Activated B cell treated with CpG ODN at 0.5 μM for 24 hours (primary cell): Measurements from ENCODE around the gene POLN. TPM values are rescaled to one million over a fixed set of nuclear protein-coding genes. Genes with fewer than 3 reads are reported as not detected.

ENCODE experiments used
- ATAC-seq: fragments of 200-7000 bp; cut with Tn5 transposase; one replicate; pipeline ENCODE4 v1.10.0; 2021; ENCODE audit warnings: low read depth, mild to moderate bottlenecking, moderate library complexity
- CTCF ChIA-PET: fragments of 350-600 bp; sonication (Branson Sonifier 250); formaldehyde crosslinking; loops from one replicate; lab custom pipeline; 2021; ENCODE audit warnings: antibody characterized with exemption; lab: Charles Lee
- POLR2A ChIA-PET: fragments of 350-600 bp; sonication (Branson Sonifier 250); formaldehyde crosslinking; loops from one replicate; lab custom pipeline; 2021; ENCODE audit warnings: antibody characterized with exemption; lab: Charles Lee
- DNase-seq: peaks from one replicate; pipeline ENCODE4 v3.0.0; 2022
- H3K27ac Mint-ChIP-seq: one replicate; pipeline ENCODE4 v1.8.0; 2020; ENCODE audit warnings: mixed read lengths
- H3K27me3 Mint-ChIP-seq: one replicate; pipeline ENCODE4 v1.8.0; 2021; ENCODE audit warnings: mixed read lengths
- H3K36me3 Mint-ChIP-seq: one replicate; pipeline ENCODE4 v1.8.0; 2021; ENCODE audit warnings: low read depth, mixed read lengths
- H3K4me1 Mint-ChIP-seq: one replicate; pipeline ENCODE4 v1.8.0; 2021; ENCODE audit warnings: mixed read lengths
- H3K4me3 Mint-ChIP-seq: one replicate; pipeline ENCODE4 v1.8.0; 2020; ENCODE audit warnings: mild to moderate bottlenecking, mixed read lengths
- H3K9me3 Mint-ChIP-seq: one replicate; pipeline ENCODE4 v1.8.0; 2020; ENCODE audit warnings: mixed read lengths
- intact Hi-C: fragments of 100-400 bp; cut with micrococcal nuclease; formaldehyde crosslinking; loops from one replicate; pipeline ENCODE4 v1.15.1; 2024
- total RNA-seq: library from RNA; stranded (reverse); gene quantifications from 2 replicates; pipeline ENCODE4 v1.2.3, GENCODE V29; 2022
- TF ChIP-seq, protein P1 (sequence below): fragments of 200-600 bp; IDR thresholded peaks from one replicate; pipeline ENCODE4 v1.8.0; 2022; ENCODE audit warnings: antibody characterized with exemption, mild to moderate bottlenecking

POLN gene
- total RNA-seq, 1 donor from 2014 or later: 1.4 TPM

DNA sequence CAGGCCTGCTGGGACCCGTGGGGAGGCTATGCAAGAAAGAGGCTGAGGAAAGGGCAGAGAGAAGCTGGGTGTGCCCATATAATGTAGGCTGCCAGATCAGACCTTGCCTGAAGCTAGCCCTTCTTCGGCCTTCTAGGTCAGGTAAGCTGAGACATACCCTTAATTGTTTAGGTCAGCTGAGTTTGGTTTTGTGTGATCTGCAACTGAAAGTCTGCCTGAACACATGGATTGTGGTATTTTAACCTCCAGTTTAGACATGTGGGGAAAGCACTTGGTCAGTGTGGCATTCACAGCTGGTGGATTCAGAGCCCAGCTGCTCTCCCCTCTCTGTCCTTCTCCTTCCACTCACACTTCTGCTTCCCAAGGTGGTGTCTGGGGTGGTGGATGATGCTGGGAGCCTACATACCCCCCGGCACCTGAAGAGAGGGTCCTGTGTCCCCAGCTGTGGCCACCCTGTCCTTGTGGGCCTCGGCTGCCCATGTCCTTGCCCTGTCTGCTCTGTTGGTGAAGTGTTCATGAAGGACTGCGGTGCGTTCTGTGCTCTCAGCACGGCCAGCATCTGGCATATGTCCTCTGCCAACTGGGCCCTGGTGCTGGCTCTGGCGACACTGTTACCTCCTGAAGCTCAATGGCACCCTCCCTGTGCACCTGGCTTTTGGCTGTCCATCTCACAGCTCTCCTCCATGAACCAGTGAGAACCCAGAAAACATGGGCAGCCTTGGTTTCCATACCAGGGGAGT is 100.7 kb downstream of the POLN start:
- Mint-ChIP-seq H3K27ac (no peak overlapping the region), H3K4me3 (no peak overlapping the region), H3K36me3 (no peaks in the 10 kb centered on the region), H3K4me1 (no peaks in the 10 kb centered on the region), H3K9me3 (no peaks in the 10 kb centered on the region), H3K27me3 (peaks cover 9% of the 10 kb centered on the region)
- ChIA-PET POLR2A (no interaction called here), CTCF (no interaction called here)
- ATAC-seq (no peak), DNase-seq (no peak)
- intact Hi-C loops: no loop called here
- TF ChIP-seq, protein P1, sequence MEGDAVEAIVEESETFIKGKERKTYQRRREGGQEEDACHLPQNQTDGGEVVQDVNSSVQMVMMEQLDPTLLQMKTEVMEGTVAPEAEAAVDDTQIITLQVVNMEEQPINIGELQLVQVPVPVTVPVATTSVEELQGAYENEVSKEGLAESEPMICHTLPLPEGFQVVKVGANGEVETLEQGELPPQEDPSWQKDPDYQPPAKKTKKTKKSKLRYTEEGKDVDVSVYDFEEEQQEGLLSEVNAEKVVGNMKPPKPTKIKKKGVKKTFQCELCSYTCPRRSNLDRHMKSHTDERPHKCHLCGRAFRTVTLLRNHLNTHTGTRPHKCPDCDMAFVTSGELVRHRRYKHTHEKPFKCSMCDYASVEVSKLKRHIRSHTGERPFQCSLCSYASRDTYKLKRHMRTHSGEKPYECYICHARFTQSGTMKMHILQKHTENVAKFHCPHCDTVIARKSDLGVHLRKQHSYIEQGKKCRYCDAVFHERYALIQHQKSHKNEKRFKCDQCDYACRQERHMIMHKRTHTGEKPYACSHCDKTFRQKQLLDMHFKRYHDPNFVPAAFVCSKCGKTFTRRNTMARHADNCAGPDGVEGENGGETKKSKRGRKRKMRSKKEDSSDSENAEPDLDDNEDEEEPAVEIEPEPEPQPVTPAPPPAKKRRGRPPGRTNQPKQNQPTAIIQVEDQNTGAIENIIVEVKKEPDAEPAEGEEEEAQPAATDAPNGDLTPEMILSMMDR: no peak

DNA sequence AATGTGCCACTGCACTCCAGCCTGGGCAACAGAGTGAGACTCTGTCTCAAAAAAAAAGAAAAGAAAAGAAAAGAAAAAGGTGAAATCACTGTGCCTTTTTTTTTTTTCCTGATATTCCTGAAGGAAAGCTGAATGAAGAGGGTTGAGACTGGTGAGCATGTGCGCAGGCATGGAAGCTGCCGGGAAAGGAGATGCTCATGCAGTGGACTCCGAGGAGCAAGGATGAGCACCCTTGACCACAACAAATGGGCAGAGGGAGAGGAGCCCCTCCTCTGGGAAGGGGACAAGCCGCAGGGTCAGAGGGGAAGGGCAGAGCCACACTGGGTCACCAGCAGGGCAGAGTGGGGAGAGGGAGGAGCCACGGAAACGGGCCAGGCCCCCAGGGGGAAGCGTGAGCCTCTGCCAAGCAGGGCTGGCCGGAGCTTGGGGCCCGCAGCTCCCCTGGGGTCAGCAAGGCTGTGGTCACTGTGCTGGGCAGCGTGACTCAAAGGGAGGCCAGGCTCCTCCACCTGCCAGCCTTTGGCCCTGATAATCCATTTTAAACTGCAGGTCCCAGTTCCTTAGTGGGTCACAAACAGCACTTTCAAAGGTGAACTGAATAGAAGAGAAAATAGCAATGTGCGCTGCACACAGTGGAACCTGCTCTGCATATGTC is 102.9 kb downstream of the POLN start:
- DNase-seq (no peak), ATAC-seq (no peak)
- Mint-ChIP-seq H3K27ac (no peak overlapping the region), H3K27me3 (peaks cover 15% of the 10 kb centered on the region), H3K4me3 (no peak overlapping the region), H3K36me3 (no peaks in the 10 kb centered on the region), H3K4me1 (no peaks in the 10 kb centered on the region), H3K9me3 (no peaks in the 10 kb centered on the region)
- TF ChIP-seq, protein P1: no peak
- ChIA-PET CTCF (no interaction called here), POLR2A (no interaction called here)
- intact Hi-C loops: no loop called here

DNA sequence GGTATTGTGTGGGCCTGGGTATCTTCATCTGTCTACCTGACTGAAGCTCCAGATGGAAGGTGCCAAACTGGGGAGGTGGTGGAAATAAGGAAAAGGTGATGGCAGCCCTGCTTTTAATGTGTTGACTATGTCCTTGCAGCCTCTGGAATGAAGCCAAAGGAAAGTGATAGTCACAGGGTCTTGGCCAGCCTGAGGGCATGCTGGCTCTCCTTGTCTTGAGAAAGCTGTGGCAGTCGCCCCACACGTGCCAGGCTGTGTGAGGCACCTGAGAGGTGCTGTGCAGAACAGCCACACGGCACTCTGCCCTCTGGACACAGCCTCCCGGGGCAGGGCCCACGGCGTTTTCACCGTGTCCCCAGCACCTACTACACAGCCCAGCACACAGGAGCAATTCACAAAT is 105.2 kb downstream of the POLN start:
- intact Hi-C loops: no loop called here
- H3K36me3 Mint-ChIP-seq: no peaks in the 10 kb centered on the region
- peaks cover 10% of the 10 kb centered on the region for H3K27me3 Mint-ChIP-seq
- ChIA-PET CTCF (no interaction called here), POLR2A (no interaction called here)
- H3K27ac Mint-ChIP-seq: no peak overlapping the region
- H3K9me3 Mint-ChIP-seq: peaks cover 12% of the 10 kb centered on the region
- no peak overlapping the region for H3K4me3 Mint-ChIP-seq
- TF ChIP-seq, protein P1: no peak
- no peaks in the 10 kb centered on the region for H3K4me1 Mint-ChIP-seq
- DNase-seq: no peak
- ATAC-seq: no peak

DNA sequence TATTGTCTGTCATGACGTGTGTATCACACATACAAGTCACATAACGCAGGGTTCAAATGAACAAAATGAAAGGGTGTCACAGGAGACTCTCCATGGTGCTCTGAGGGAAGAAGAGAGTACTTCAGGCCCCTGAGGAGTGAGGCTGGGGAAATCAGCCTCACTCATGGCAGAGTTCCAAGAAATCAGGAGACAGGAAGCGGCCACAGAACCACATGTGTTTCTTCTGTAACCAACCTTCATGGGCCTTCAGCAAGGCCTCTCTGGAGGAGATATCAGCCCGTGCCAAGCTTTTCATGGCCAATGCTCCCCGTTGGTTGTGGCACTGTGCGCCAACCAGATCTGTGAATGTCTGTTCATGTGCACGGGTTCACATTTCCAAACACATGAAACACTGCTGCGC is 106.8 kb downstream of the POLN start:
- ATAC-seq (no peak), DNase-seq (no peak)
- Mint-ChIP-seq H3K4me1 (no peaks in the 10 kb centered on the region), H3K9me3 (peaks cover 18% of the 10 kb centered on the region), H3K27me3 (peaks cover 10% of the 10 kb centered on the region), H3K4me3 (no peak overlapping the region), H3K36me3 (no peaks in the 10 kb centered on the region), H3K27ac (no peak overlapping the region)
- TF ChIP-seq, protein P1: no peak
- intact Hi-C loops: no loop called here
- ChIA-PET CTCF (no interaction called here), POLR2A (no interaction called here)

DNA sequence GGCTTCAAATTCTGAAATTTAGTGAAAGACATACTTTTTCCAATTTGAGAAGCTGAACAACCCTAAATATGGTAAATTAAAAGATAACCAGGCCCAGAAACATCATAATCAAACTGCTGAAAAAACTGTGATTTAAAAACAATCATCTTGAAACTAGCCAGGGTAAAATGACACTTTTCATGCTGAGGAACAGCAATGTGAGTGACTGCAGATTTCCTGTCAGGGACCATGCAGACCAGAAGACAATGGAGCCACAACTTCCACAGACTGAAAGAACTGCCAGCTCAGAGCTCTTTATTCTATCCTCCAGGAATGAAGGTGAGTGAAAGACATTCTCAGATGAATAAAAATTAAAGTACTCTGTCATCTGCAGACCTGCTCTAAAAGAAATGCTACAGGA is 109.5 kb downstream of the POLN start:
- Mint-ChIP-seq H3K4me1 (no peaks in the 10 kb centered on the region), H3K9me3 (peaks cover 18% of the 10 kb centered on the region), H3K27ac (no peak overlapping the region), H3K36me3 (no peaks in the 10 kb centered on the region), H3K27me3 (peaks cover 10% of the 10 kb centered on the region), H3K4me3 (no peak overlapping the region)
- TF ChIP-seq, protein P1: no peak
- CTCF ChIA-PET: no interaction called here
- POLR2A ChIA-PET: no interaction called here
- DNase-seq (no peak), ATAC-seq (no peak)
- intact Hi-C loops: no loop called here
